ENCODE data around the gene AK3. TPM values are rescaled to one million over a fixed set of nuclear protein-coding genes. Genes with fewer than 3 reads are reported as not detected.
A peak's percentile ranks its signal among the peaks of the same experiment; 100 is the strongest.
"Not testable (repeated sequence)": the region's sequence is repeated elsewhere in the genome, so short reads cannot be mapped to it uniquely, and the experiment has no call there.

The AK3 gene
- total RNA-seq, 4 donors from 2014 or later: 57.9 to 129 (median 78.4) TPM

DNA sequence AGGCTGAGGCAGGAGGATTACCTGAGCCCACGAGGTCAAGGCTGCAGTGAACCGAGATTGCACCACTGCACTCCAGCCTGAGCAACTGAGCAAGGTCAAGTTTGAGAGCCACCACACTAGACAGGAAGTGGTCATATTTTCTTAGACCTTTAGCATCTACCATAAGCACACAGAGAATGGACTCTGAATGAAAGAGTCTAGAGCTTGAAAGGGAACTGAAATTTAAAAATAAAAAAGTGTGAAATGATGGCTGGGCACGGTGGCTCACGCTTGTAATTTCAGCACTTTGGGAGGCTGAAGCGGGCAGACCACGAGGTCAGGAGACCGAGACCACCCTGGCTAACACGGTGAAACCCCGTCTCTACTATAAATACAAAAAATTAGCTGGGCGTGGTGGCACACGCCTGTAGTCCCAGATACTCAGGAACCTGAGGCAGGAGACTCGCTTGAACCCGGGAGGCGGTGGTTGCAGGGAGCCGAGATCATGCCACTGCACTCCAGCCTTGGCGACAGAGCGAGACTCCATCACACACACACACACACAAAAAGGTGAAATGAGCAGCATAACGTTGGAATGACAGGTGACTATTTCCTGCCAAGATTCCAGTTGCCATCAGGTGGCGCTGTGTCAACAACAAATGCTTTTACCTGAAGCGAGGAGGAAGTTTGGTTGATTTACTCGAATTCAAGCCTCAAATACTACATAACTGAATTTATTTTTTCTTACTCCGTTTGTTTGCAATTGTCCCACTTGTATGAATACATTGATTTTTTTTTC lies 21.3 kb upstream of the AK3 start:
- no peaks in the 10 kb centered on the region for H3K27me3 ChIP-seq
- no peaks in the 10 kb centered on the region for H3K36me3 ChIP-seq
- H3K9me3 ChIP-seq: no peaks in the 10 kb centered on the region
- H3K4me3 ChIP-seq: no peak overlapping the region
- H3K27ac ChIP-seq: peak overlapping the region in 1 of 2 donors; percentile 42
- intact Hi-C loops (cut with DNase I; ENCODE audit: low total_unique reads): loop anchor here (10.0 kb wide), 1 partner anchor 833 kb away; no protein-coding TSS in a partner anchor
- no peaks in the 10 kb centered on the region for H3K4me1 ChIP-seq
- DNase-seq: peak; percentile 65 to 73
- no peak for TF ChIP-seq POLR2A (IDR thresholded peaks at IDR 0.05)
- TF ChIP-seq, protein P1, sequence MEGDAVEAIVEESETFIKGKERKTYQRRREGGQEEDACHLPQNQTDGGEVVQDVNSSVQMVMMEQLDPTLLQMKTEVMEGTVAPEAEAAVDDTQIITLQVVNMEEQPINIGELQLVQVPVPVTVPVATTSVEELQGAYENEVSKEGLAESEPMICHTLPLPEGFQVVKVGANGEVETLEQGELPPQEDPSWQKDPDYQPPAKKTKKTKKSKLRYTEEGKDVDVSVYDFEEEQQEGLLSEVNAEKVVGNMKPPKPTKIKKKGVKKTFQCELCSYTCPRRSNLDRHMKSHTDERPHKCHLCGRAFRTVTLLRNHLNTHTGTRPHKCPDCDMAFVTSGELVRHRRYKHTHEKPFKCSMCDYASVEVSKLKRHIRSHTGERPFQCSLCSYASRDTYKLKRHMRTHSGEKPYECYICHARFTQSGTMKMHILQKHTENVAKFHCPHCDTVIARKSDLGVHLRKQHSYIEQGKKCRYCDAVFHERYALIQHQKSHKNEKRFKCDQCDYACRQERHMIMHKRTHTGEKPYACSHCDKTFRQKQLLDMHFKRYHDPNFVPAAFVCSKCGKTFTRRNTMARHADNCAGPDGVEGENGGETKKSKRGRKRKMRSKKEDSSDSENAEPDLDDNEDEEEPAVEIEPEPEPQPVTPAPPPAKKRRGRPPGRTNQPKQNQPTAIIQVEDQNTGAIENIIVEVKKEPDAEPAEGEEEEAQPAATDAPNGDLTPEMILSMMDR (IDR thresholded peaks at IDR 0.05): peak; percentile 68 to 85 (median 79)

DNA sequence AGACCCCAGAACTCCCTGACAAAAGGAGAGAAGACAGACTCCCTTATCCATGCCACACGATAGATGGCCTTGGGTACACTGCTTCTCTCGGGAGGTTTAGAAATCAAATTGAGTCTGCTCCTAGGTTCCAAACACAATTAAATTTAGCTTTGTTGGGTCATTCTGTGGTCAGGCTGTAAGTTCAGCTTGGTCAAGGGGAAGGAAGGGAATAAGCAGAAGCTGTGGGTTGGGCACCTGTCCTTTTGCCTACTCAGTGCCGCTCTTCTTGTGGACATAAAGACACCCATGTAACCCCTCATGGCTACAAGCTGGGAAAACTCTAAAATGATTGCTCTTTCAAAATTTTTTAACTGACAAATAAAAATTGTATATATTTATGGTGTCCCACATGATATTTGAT lies 19.1 kb upstream of the AK3 start:
- no peak for DNase-seq

DNA sequence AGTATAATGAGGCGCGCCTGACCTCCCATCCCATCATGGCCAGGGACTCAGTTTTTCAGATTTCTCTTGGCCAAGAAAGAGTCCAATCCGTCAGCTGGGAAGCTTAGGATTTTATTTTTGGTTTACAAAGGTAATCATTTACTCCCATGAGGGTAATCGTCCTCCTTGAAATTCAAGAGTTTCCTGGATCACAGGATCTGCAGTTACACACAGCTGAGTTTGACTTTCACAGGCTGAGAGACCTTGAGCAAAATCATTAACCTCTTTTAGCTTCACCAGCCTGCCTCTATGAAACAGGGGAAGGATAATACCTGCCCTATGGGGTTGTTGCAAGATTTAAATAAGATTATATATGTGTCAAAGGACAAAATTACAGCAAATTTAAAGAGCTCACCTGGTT lies 15.4 kb upstream of the AK3 start:
- no peak for DNase-seq
- Histone ChIP-seq H3K27ac (no peak overlapping the region), H3K4me1 (no peaks in the 10 kb centered on the region), H3K9me3 (no peaks in the 10 kb centered on the region), H3K4me3 (no peak overlapping the region), H3K36me3 (no peaks in the 10 kb centered on the region), H3K27me3 (no peaks in the 10 kb centered on the region)
- TF ChIP-seq POLR2A (IDR thresholded peaks at IDR 0.05): no peak
- TF ChIP-seq, protein P1 (IDR thresholded peaks at IDR 0.05): no peak
- intact Hi-C loops (cut with DNase I; ENCODE audit: low total_unique reads): no loop called here

More for the DNA sequence above, 19.1 kb upstream of the AK3 start:
- intact Hi-C loops (cut with DNase I; ENCODE audit: low total_unique reads): loop anchor here (10.0 kb wide), 1 partner anchor 835 kb away; no protein-coding TSS in a partner anchor
- no peaks in the 10 kb centered on the region for H3K36me3 ChIP-seq
- TF ChIP-seq, protein P1 (IDR thresholded peaks at IDR 0.05): no peak
- no peak for TF ChIP-seq POLR2A (IDR thresholded peaks at IDR 0.05)
- no peaks in the 10 kb centered on the region for H3K27me3 ChIP-seq
- H3K9me3 ChIP-seq: no peaks in the 10 kb centered on the region
- H3K4me1 ChIP-seq: no peaks in the 10 kb centered on the region
- H3K27ac ChIP-seq: no peak overlapping the region
- H3K4me3 ChIP-seq: no peak overlapping the region

DNA sequence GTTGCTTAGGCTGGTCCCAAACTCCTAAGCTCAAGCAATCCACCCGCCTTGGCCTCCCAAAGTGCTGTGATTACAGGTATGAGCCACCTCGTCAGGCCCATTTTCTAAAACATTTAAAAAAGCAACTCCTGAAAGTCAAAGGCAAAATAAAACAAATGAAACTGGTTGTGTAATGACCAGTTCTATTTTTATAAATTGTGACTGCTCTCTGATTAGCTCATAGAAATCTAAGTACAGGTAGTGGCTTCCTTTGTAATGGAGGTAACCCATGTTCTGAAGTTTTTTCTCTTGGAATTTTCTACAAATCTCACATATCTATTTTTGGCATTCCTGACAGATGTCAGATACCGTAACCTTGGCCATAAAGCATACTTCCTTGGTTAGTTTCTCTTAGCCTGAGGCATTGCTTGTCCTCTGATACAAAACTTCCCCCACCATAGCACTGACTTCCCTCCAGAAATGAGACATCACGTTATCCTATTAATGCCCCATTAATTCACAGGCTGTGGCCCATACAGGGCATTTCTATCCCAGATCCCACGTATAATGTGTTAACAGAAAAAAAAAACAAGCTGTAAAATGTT lies 14.1 kb upstream of the AK3 start:
- no peak for TF ChIP-seq POLR2A (IDR thresholded peaks at IDR 0.05)
- TF ChIP-seq, protein P1 (IDR thresholded peaks at IDR 0.05): no peak
- no peak for DNase-seq
- intact Hi-C loops (cut with DNase I; ENCODE audit: low total_unique reads): no loop called here

DNA sequence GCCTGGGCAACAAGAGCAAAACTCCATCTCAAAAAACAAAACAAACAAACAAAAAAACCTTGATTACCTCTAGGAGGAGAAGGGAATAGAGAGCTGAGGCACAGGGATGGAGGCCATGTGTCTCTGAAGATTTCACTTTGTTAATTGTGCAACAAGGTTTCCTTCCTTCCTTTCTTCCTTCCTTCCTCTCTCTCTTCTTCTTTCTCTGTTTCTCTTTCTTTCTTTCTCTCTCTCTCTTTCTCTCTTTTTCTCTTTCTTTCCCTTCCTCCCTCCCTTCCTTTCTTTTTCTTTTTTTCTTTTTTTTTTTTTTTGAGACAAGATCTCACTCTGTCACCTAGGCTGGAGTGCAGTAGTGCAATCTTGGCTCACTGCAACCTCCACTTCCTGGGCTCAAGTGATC lies 13.5 kb upstream of the AK3 start:
- intact Hi-C loops (cut with DNase I; ENCODE audit: low total_unique reads); H3K27ac ChIP-seq; DNase-seq; H3K4me3 ChIP-seq; H3K9me3 ChIP-seq; H3K36me3 ChIP-seq; H3K27me3 ChIP-seq; H3K4me1 ChIP-seq: not testable (repeated sequence)

More for the DNA sequence above, 14.1 kb upstream of the AK3 start:
- H3K4me1 ChIP-seq: no peaks in the 10 kb centered on the region
- H3K27me3 ChIP-seq: no peaks in the 10 kb centered on the region
- no peaks in the 10 kb centered on the region for H3K36me3 ChIP-seq
- H3K4me3 ChIP-seq: no peak overlapping the region
- H3K9me3 ChIP-seq: no peaks in the 10 kb centered on the region
- no peak overlapping the region for H3K27ac ChIP-seq
